ENCODE results near the gene ERMARD.

Gene ERMARD

DNA sequence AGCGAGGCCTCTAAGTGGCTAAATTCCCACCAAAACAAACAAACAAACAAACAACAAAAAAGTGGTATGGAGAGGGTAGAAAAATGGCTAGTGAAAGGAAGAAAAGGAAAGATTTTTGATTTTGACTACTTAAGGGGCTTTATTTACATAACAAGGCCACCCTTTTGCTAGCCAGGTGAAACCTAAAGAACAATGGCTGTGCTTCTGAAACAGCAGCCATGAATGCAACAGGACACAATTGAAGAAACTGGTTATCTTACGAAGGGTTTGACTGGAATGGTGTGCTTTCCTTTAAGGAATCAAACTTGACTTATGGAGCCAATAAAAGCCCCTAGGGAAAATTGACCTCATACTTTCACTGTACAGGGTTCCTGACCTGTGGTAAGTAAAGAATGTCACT lies 68.9 kb downstream of the ERMARD start:
- no peak overlapping the region for H3K4me3 ChIP-seq (ENCODE audit: low read depth, low read length)
- no peak overlapping the region for H3K27ac ChIP-seq
- DNase-seq, result no peak
- no peaks in the 10 kb centered on the region for H3K36me3 ChIP-seq (replicated peaks)
- in situ Hi-C loops (cut with HindIII; ENCODE audit: low pct_ligation_motif_present, low sequenced_read_pairs), result no loop called here
- no peaks in the 10 kb centered on the region for H3K27me3 ChIP-seq (replicated peaks)
- TF ChIP-seq, protein P1, sequence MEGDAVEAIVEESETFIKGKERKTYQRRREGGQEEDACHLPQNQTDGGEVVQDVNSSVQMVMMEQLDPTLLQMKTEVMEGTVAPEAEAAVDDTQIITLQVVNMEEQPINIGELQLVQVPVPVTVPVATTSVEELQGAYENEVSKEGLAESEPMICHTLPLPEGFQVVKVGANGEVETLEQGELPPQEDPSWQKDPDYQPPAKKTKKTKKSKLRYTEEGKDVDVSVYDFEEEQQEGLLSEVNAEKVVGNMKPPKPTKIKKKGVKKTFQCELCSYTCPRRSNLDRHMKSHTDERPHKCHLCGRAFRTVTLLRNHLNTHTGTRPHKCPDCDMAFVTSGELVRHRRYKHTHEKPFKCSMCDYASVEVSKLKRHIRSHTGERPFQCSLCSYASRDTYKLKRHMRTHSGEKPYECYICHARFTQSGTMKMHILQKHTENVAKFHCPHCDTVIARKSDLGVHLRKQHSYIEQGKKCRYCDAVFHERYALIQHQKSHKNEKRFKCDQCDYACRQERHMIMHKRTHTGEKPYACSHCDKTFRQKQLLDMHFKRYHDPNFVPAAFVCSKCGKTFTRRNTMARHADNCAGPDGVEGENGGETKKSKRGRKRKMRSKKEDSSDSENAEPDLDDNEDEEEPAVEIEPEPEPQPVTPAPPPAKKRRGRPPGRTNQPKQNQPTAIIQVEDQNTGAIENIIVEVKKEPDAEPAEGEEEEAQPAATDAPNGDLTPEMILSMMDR (IDR thresholded peaks at IDR 0.05; ENCODE audit: low read depth, low read length, missing control alignments), result no peak

DNA sequence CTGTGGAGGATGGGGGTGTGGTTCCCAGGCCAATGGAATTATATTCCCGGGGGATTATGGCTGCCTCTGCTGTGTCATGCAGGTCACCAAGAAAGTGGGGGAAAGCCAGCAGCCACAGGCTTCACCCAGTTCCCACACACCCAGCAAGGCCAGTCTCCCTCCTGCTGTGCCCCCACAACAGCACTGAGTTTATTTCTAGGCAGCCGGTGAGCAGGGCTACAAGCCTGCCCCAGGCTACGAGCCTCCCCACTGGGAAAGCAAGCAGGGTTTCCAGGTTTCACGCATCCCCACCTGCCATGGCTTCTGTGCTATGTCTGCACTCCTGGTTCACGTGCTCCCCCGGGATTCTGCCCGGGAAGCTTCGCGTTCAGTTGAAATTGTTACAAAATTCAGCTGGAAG lies 72.6 kb downstream of the ERMARD start:
- Histone ChIP-seq H3K27me3 (replicated peaks) (no peaks in the 10 kb centered on the region), H3K4me3 (ENCODE audit: low read depth, low read length) (no peak overlapping the region), H3K36me3 (replicated peaks) (no peaks in the 10 kb centered on the region), H3K27ac (no peak overlapping the region)
- TF ChIP-seq, protein P1 (IDR thresholded peaks at IDR 0.05; ENCODE audit: low read depth, low read length, missing control alignments), result no peak
- in situ Hi-C loops (cut with HindIII; ENCODE audit: low pct_ligation_motif_present, low sequenced_read_pairs), result no loop called here
- no peak for DNase-seq

- Histone ChIP-seq H3K36me3 (replicated peaks) (no peaks in the 10 kb centered on the region), H3K27me3 (replicated peaks) (no peaks in the 10 kb centered on the region), H3K27ac (no peak overlapping the region), H3K4me3 (ENCODE audit: low read depth, low read length) (no peak overlapping the region)
- TF ChIP-seq, protein P1 (IDR thresholded peaks at IDR 0.05; ENCODE audit: low read depth, low read length, missing control alignments), result no peak
- in situ Hi-C loops (cut with HindIII; ENCODE audit: low pct_ligation_motif_present, low sequenced_read_pairs), result no loop called here
- DNase-seq, result no peak
Observed at GRCh38 chr6:169824848-169825557, 73.6 kb downstream of the ERMARD start.

- Histone ChIP-seq H3K4me3 (ENCODE audit: low read depth, low read length) (no peak overlapping the region), H3K27me3 (replicated peaks) (no peaks in the 10 kb centered on the region), H3K36me3 (replicated peaks) (no peaks in the 10 kb centered on the region), H3K27ac (no peak overlapping the region)
- DNase-seq, result no peak
- TF ChIP-seq, protein P1 (IDR thresholded peaks at IDR 0.05; ENCODE audit: low read depth, low read length, missing control alignments), result no peak
- in situ Hi-C loops (cut with HindIII; ENCODE audit: low pct_ligation_motif_present, low sequenced_read_pairs), result no loop called here
Observed at GRCh38 chr6:169825558-169826225, 74.3 kb downstream of the ERMARD start.

DNA sequence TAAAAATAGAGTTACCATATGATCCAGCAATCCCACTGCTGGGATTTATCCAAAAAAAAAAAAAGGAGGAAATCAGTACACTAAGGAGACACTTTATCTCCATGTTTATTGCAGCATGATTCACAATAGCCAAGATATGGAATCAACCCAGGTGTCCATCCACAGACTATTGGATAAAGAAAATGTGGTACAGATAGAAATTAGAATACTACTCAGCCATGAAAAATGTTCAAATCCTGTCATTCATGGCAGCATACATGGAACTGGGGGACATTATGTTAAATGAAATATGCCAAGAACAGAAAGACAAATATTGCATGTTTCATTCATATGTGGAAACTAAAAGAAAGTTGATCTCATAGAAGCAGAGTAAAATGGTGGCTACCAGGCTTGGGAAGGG lies 75.3 kb downstream of the ERMARD start:
- no peak for DNase-seq
- H3K27ac ChIP-seq, result no peak overlapping the region
- H3K36me3 ChIP-seq (replicated peaks), result no peaks in the 10 kb centered on the region
- in situ Hi-C loops (cut with HindIII; ENCODE audit: low pct_ligation_motif_present, low sequenced_read_pairs), result no loop called here
- no peaks in the 10 kb centered on the region for H3K27me3 ChIP-seq (replicated peaks)
- TF ChIP-seq, protein P1 (IDR thresholded peaks at IDR 0.05; ENCODE audit: low read depth, low read length, missing control alignments), result no peak
- H3K4me3 ChIP-seq (ENCODE audit: low read depth, low read length), result no peak overlapping the region

Data from brain microvascular endothelial cell (primary cell).